K562 (cell line): ENCODE data around the gene LZTR1. TPM values are rescaled to one million over a fixed set of nuclear protein-coding genes. Genes with fewer than 3 reads are reported as not detected.

Experiments
- ATF4 ChIP-seq: fragments of 450-650 bp; formaldehyde crosslinking; IDR thresholded peaks from 2 replicates; pipeline ENCODE4 v1.4.0; 2022; ENCODE audit warnings: mild to moderate bottlenecking, moderate library complexity
- BACH1 ChIP-seq: fragments of 200-800 bp; sonication (Bioruptor generic); IDR thresholded peaks from 2 replicates; pipeline ENCODE4 v1.6.1; 2016; ENCODE audit warnings: missing genetic modification characterization, missing compliant biosample characterization
- CAMTA2 ChIP-seq: fragments of 250-450 bp; sonication (Bioruptor Pico); conservative IDR thresholded peaks from 2 replicates; pipeline ENCODE4 v1.5.1; 2022
- CEBPG ChIP-seq, 3 experiments: fragments of 200-800 bp in 1 of 3; sonication (Bioruptor generic) in 1 of 3; sonication (generic) in 1 of 3; formaldehyde crosslinking in 1 of 3; IDR thresholded peaks in 2 of 3; conservative IDR thresholded peaks in 1 of 3; 2 replicates each; pipeline versions ENCODE4 v1.6.1 to v1.8.0; 2016 to 2022; ENCODE audit warnings: missing compliant biosample characterization in 2 of 3, missing genetic modification characterization in 2 of 3, mild to moderate bottlenecking in 1 of 3, missing genetic modification reagents in 1 of 3
- CGGBP1 ChIP-seq: fragments of 250-450 bp; sonication (Bioruptor Pico); IDR thresholded peaks from 2 replicates; pipeline ENCODE4 v1.9.0; 2021; ENCODE audit warnings: mild to moderate bottlenecking
- CTCF ChIP-seq, 3 experiments: IDR thresholded peaks in 2 of 3; conservative IDR thresholded peaks in 1 of 3; 2 replicates each; pipeline ENCODE4 v1.5.1; 2011 to 2012; ENCODE audit warnings: low read length in 3 of 3, mild to moderate bottlenecking in 3 of 3, control low read depth in 2 of 3, improper control_type of control experiment in 1 of 3, inconsistent platforms in 1 of 3, low read depth in 1 of 3, mixed read lengths in 1 of 3, moderate library complexity in 1 of 3; ENCODE audit not compliant: insufficient read depth in 2 of 3
- DMBX1 ChIP-seq: fragments of 250-450 bp; sonication (Bioruptor Pico); IDR thresholded peaks from 2 replicates; pipeline ENCODE4 v1.8.0; 2022; ENCODE audit warnings: inconsistent platforms, mild to moderate bottlenecking, moderate library complexity, borderline replicate concordance
- FOXM1 ChIP-seq, 2 experiments: fragments of 450-650 bp in 1 of 2; sonication (generic) in 1 of 2; formaldehyde crosslinking in 1 of 2; IDR thresholded peaks; 2 replicates each; pipeline versions ENCODE4 v1.6.1 to v1.9.0; 2017 to 2022; ENCODE audit warnings: low read depth in 2 of 2, mild to moderate bottlenecking in 2 of 2, missing genetic modification reagents in 1 of 2, moderate library complexity in 1 of 2
- HBP1 ChIP-seq: fragments of 450-650 bp; formaldehyde crosslinking; IDR thresholded peaks from 2 replicates; pipeline ENCODE4 v1.4.0; 2022; ENCODE audit warnings: missing genetic modification characterization
- HDGF ChIP-seq: fragments of 450-650 bp; IDR thresholded peaks from 2 replicates; pipeline ENCODE4 v1.6.1; 2016
- MYC ChIP-seq, 2 experiments: fragments of 250-450 bp in 1 of 2; sonication (Bioruptor Pico) in 1 of 2; IDR thresholded peaks; 2 replicates each; pipeline versions ENCODE4 v1.5.1 to v1.6.1; 2012 to 2021; ENCODE audit warnings: low read depth in 2 of 2, borderline replicate concordance in 1 of 2, improper control_type of control experiment in 1 of 2, low read length in 1 of 2, mild to moderate bottlenecking in 1 of 2, moderate library complexity in 1 of 2
- TFE3 ChIP-seq: fragments of 450-650 bp; formaldehyde crosslinking; IDR thresholded peaks from 2 replicates; pipeline ENCODE4 v1.4.0; 2020; ENCODE audit warnings: mild to moderate bottlenecking, mixed read lengths
- THRAP3 ChIP-seq: fragments of 450-650 bp; IDR thresholded peaks from 2 replicates; pipeline ENCODE4 v1.6.1; 2016; ENCODE audit warnings: mild to moderate bottlenecking, inconsistent platforms, borderline replicate concordance
- ZFP30 ChIP-seq: fragments of 250-450 bp; sonication (Bioruptor Pico); IDR thresholded peaks from 2 replicates; pipeline ENCODE4 v1.8.0; 2022; ENCODE audit warnings: moderate library complexity, mild to moderate bottlenecking, inconsistent platforms, borderline replicate concordance
- ZNF133 ChIP-seq: fragments of 250-450 bp; sonication (Bioruptor Pico); IDR thresholded peaks from 2 replicates; pipeline ENCODE4 v1.4.0; 2020; ENCODE audit warnings: mild to moderate bottlenecking
- ZNF583 ChIP-seq: fragments of 250-450 bp; sonication (Bioruptor Pico); IDR thresholded peaks from 2 replicates; pipeline ENCODE4 v1.4.0; 2020
- ZNF707 ChIP-seq: fragments of 250-450 bp; sonication (Bioruptor Pico); conservative IDR thresholded peaks from 2 replicates; pipeline ENCODE4 v1.8.0; 2022; ENCODE audit warnings: inconsistent platforms, mild to moderate bottlenecking, moderate library complexity
- polyA plus RNA-seq, 8 experiments: library from polyadenylated mRNA; depleted of rRNA in 4 of 8; stranded (reverse) in 5 of 8; unstranded in 3 of 8; fragments of >200 nt; fragmentation: Nextera tagmentation in 2 of 8; fragmentation: Illumina TruSeq in 1 of 8; extraction: Ambion mirVana in 2 of 8; extraction: Trizol in 1 of 8; gene quantifications; 2 replicates each; pipeline versions ENCODE4 v1.2.1 to v1.2.3, GENCODE V29; 2011 to 2014; ENCODE audit warnings: inconsistent platforms in 1 of 8, missing spikeins in 1 of 8
- total RNA-seq, 7 experiments: library from RNA; depleted of rRNA in 6 of 7; stranded (reverse); fragments of >200 nt in 6 of 7; fragmentation: Illumina TruSeq in 2 of 7; extraction: Trizol in 2 of 7; gene quantifications; 2 replicates each; pipeline versions ENCODE4 v1.2.1 to v1.2.3, GENCODE V29; 2011 to 2021; ENCODE audit warnings: low replicate concordance in 1 of 7

LZTR1 gene
- total and polyA plus RNA-seq, 9 of the 15 experiments (the other 6 are each of a cell fraction or from before 2014, with no cell fraction given), result 2.2 to 135 (median 63.0) TPM

GRCh38 chr22:21013657-21014201 lies 31.6 kb downstream of the LZTR1 start (continued):
- TF ChIP-seq DMBX1 (CRISPR knock-in tag) (peak; percentile 69), THRAP3 (no peak), BACH1 (no peak), CTCF (IDR thresholded peaks at IDR 0.05 in 2 of 3, conservative IDR thresholded peaks at IDR 0.05 in 1 of 3; ENCODE audit: insufficient read depth in 2 of 3, low read depth in 1 of 3, low read length in 3 of 3) (0 out of 6 replicates have a peak, but pooled peaks of 1 of the 3 experiments have one; percentile 1), CAMTA2 (CRISPR knock-in tag) (peak; percentile 89; the same call in 1 of the 2 replicates), ZNF707 (CRISPR knock-in tag) (peak; percentile 49; the same call in 1 of the 2 replicates), ATF4 (CRISPR knock-in tag) (peak; percentile 70; the same call in 1 of the 2 replicates), TFE3 (CRISPR knock-in tag) (peak; percentile 41), CGGBP1 (CRISPR knock-in tag) (peak; percentile 88; the same call in 1 of the 2 replicates), HBP1 (CRISPR knock-in tag) (peak; percentile 83), HDGF (no peak), ZNF133 (CRISPR knock-in tag) (peak; percentile 89; the same call in 1 of the 2 replicates), MYC (IDR thresholded peaks at IDR 0.05; ENCODE audit: low read depth, low read length) (no peak), MYC (CRISPR knock-in tag; IDR thresholded peaks at IDR 0.05; ENCODE audit: borderline replicate concordance, low read depth) (peak; percentile 40; the same call in 1 of the 2 replicates), FOXM1 (IDR thresholded peaks at IDR 0.05; ENCODE audit: low read depth) (no peak), FOXM1 (CRISPR knock-in tag; IDR thresholded peaks at IDR 0.05; ENCODE audit: low read depth) (no peak), ZNF583 (CRISPR knock-in tag) (peak; percentile 91), ZFP30 (no peak), CEBPG (CRISPR knock-in tag; IDR thresholded peaks at IDR 0.05) (no peak), CEBPG (tag; conservative IDR thresholded peaks at IDR 0.05 in 1 of 2, IDR thresholded peaks at IDR 0.05 in 1 of 2) (no peak)
